ENCODE measurements around the gene TFPT.

- TF ChIP-seq, protein P1, sequence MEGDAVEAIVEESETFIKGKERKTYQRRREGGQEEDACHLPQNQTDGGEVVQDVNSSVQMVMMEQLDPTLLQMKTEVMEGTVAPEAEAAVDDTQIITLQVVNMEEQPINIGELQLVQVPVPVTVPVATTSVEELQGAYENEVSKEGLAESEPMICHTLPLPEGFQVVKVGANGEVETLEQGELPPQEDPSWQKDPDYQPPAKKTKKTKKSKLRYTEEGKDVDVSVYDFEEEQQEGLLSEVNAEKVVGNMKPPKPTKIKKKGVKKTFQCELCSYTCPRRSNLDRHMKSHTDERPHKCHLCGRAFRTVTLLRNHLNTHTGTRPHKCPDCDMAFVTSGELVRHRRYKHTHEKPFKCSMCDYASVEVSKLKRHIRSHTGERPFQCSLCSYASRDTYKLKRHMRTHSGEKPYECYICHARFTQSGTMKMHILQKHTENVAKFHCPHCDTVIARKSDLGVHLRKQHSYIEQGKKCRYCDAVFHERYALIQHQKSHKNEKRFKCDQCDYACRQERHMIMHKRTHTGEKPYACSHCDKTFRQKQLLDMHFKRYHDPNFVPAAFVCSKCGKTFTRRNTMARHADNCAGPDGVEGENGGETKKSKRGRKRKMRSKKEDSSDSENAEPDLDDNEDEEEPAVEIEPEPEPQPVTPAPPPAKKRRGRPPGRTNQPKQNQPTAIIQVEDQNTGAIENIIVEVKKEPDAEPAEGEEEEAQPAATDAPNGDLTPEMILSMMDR (IDR thresholded peaks at IDR 0.05): no peak
- no peak for TF ChIP-seq POLR2A (IDR thresholded peaks at IDR 0.05)
Observed at GRCh38 chr19:54105796-54106195, 9.7 kb downstream of the TFPT start.

Data from sigmoid colon (tissue), 3 donors.